ENCODE results near the gene SNRNP35.
"Not testable (repeated sequence)": the region's sequence is repeated elsewhere in the genome, so short reads cannot be mapped to it uniquely, and the experiment has no call there.

Gene SNRNP35

DNA sequence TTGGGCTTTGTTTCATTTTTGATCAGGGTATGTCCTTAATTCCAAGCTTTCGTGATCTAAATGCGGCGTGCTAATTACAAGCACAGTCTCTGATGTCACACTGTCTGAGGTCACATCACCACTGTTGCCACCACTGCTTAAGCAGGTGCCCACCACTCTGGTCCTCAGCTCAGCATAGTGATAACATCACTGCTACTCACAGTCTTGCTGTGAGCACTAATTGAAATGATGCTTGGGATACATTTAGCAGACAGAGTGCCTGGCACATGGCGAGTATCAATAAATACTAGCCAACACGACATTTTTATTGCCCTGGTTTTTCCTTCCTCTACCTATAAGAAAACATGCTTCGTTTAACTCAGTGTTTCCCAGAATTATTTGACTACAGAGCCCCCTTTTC is 29.3 kb upstream of the SNRNP35 start:
- DNase-seq = no peak
- Histone ChIP-seq H3K36me3 (replicated peaks) (peaks cover 3% of the 10 kb centered on the region), H3K27me3 (replicated peaks) (no peaks in the 10 kb centered on the region), H3K27ac (no peak overlapping the region), H3K4me3 (ENCODE audit: low read depth, low read length) (no peak overlapping the region)
- in situ Hi-C loops (cut with HindIII; ENCODE audit: low pct_ligation_motif_present, low sequenced_read_pairs) = no loop called here
- TF ChIP-seq, protein P1, sequence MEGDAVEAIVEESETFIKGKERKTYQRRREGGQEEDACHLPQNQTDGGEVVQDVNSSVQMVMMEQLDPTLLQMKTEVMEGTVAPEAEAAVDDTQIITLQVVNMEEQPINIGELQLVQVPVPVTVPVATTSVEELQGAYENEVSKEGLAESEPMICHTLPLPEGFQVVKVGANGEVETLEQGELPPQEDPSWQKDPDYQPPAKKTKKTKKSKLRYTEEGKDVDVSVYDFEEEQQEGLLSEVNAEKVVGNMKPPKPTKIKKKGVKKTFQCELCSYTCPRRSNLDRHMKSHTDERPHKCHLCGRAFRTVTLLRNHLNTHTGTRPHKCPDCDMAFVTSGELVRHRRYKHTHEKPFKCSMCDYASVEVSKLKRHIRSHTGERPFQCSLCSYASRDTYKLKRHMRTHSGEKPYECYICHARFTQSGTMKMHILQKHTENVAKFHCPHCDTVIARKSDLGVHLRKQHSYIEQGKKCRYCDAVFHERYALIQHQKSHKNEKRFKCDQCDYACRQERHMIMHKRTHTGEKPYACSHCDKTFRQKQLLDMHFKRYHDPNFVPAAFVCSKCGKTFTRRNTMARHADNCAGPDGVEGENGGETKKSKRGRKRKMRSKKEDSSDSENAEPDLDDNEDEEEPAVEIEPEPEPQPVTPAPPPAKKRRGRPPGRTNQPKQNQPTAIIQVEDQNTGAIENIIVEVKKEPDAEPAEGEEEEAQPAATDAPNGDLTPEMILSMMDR (IDR thresholded peaks at IDR 0.05; ENCODE audit: low read depth, low read length, missing control alignments) = no peak

DNA sequence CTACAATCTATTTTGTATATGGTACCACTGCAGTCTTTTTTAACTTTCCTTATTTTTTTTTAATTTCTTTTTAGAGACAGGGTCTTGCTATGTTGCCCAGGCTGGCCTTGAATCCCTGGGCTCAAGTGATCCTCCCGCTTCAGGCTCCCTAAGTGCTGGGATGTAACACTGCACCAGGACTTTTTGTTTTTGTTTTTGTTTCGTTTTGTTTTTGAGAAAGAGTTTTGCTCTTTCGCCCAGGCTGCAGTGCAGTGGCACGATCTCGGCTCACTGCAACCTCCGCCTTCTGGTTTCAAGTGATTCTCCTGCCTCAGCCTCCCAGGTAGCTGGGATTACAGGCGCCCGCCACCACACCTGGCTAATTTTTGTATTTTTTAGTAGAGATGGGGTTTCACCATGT is 28.8 kb upstream of the SNRNP35 start:
- H3K27ac ChIP-seq; H3K4me3 ChIP-seq (ENCODE audit: low read depth, low read length); H3K36me3 ChIP-seq (replicated peaks); in situ Hi-C loops (cut with HindIII; ENCODE audit: low pct_ligation_motif_present, low sequenced_read_pairs); DNase-seq; H3K27me3 ChIP-seq (replicated peaks): not testable (repeated sequence)

DNA sequence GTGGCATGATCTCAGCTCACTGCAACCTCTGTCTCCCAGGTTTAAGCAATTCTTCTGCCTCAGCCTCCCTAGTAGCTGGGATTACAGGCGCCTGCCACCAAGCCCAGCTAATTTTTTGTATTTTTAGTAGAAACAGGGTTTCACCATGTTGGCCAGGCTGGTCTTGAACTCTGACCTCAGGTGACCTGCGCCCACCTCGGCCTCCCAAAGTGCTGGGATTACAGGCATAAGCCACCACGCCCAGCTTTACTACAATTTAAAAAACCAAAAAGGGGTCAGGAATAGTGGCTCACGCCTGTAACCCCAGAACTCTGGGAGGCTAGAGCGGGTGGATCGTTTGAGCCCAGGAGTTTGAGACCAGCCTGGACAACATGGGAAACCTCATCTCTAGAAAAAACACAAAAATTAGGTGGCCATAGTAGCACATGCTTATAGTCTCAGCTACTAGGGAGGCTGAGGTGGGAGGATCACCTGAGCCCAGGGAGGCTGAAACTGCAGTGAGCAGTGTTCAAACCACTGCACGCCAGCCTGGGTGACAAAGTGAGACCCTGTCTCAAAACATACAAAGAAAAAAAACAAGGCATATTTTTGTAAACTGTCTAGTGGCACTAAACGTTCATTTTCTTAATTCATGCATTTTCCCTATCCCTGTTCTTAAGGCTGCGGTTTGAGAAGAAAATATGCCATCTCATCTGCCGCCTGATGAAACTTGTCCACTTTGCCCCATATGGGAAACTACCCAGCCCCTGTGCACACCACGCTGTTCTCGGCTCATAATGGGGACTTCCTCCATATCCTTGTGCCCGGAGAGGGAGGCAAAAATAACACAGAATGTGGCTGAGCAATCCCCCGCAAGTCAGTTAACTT is 25.8 kb upstream of the SNRNP35 start:
- H3K27ac ChIP-seq; DNase-seq; H3K4me3 ChIP-seq (ENCODE audit: low read depth, low read length); in situ Hi-C loops (cut with HindIII; ENCODE audit: low pct_ligation_motif_present, low sequenced_read_pairs); H3K27me3 ChIP-seq (replicated peaks); H3K36me3 ChIP-seq (replicated peaks): not testable (repeated sequence)

DNA sequence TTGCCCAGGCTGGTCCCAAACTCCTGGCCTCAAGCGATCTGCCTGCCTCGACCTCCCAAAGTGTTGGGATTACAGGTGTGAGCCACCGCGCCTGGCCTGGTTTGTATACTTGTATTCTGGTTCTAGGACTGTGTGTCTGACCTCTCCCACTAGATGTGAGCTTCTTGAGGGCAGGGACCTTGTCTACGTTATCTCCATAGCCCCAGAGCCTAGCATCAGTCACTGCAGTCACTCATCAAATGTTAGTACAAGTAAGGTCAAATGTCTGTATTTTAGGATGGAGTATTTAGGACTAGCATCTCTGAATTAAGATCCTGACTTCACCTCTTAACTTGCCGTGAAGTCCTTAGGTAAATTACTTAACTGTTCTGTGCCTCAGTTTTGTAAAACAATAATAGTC is 24.3 kb upstream of the SNRNP35 start:
- H3K27ac ChIP-seq = no peak overlapping the region
- no peak overlapping the region for H3K4me3 ChIP-seq (ENCODE audit: low read depth, low read length)
- in situ Hi-C loops (cut with HindIII; ENCODE audit: low pct_ligation_motif_present, low sequenced_read_pairs) = no loop called here
- H3K36me3 ChIP-seq (replicated peaks) = no peaks in the 10 kb centered on the region
- DNase-seq = no peak
- no peaks in the 10 kb centered on the region for H3K27me3 ChIP-seq (replicated peaks)
- TF ChIP-seq, protein P1 (IDR thresholded peaks at IDR 0.05; ENCODE audit: low read depth, low read length, missing control alignments) = no peak

DNA sequence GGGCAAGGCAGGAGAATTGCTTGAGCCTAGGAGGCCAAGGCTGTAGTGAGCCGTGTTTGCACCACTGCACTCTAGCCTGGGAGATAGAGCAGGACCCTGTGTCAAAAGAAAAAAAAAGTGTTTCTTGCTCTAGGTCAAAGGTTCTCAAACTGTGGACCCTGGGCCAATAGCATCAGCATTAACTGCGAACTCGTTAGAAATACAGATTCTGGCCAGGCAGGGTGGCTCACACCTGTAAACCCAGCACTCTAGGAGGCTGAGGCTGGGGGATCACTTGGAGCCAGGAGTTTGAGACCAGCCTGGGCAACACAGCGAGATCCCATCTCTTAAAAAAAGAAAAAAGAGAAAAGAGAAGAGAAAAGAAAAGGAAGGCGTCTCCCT is 22.3 kb upstream of the SNRNP35 start:
- no peak for DNase-seq
- Histone ChIP-seq H3K36me3 (replicated peaks) (no peaks in the 10 kb centered on the region), H3K4me3 (ENCODE audit: low read depth, low read length) (peak overlapping the region; percentile 81), H3K27me3 (replicated peaks) (no peaks in the 10 kb centered on the region), H3K27ac (no peak overlapping the region)
- TF ChIP-seq, protein P1 (IDR thresholded peaks at IDR 0.05; ENCODE audit: low read depth, low read length, missing control alignments) = no peak
- in situ Hi-C loops (cut with HindIII; ENCODE audit: low pct_ligation_motif_present, low sequenced_read_pairs) = no loop called here

DNA sequence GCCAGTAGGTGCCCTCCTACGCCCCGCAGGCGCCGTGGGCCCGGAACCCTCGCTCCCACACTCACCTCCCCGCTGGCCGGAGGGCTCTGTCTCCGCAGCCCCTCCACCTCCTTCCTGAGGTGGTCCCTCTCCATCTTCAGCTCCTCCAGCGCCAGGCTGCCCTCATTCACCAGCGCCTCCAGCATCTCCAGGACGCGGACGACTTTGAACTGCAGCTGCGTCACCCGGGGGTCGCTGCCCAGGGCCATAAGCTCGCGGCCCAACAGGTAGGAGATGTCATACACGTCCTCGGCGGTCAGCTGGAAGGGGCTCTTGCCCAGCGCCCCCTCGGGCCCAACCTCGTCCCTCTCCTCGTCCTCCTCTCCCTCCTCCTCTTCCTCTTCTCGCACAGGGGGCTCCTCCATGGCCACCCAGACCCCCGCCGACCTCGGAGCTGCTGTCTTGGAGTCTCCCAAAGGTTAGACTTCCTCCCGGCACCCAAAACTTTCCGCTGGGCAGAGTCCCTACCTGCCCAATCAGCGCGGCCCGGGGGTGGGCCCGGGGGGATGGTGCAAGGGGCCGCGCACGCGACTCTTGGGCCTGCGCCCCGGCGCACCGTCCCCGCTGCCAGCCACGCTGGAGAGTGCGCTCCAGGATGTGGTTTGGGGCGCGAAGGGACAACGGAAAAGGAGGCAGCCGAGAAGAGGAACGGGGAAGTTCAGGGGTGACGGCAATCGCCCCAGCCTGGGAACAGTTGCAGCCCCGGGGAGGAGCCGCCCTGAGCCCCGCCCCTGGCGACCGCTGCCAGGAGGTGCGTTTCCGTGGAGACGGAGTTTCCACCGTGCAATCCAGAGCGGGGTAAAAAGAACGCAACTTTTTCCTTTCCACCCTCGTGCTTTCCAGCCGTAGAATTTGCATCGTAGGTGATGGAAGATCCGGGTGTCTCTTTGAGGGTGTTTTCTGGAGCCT is 21.6 kb upstream of the SNRNP35 start, which contains the start of gene RILPL2:
Gene RILPL2 (minus strand): TSS at position 668 of the 948 bp plus-strand sequence. CDS start 264 bp downstream, at position 404.
- TF ChIP-seq, protein P1 (IDR thresholded peaks at IDR 0.05; ENCODE audit: low read depth, low read length, missing control alignments) = peak; percentile 1

More for the DNA sequence above, 21.6 kb upstream of the SNRNP35 start, which contains the start of gene RILPL2:
- H3K4me3 ChIP-seq (ENCODE audit: low read depth, low read length) = peak within 1 kb of the TSS; percentile 81
- peak within 1 kb of the TSS; percentile 56 for H3K27ac ChIP-seq
- H3K27me3 ChIP-seq (replicated peaks) = no peaks in the 10 kb centered on the region
- peak; percentile 77 for DNase-seq
- no peaks in the 10 kb centered on the region for H3K36me3 ChIP-seq (replicated peaks)
- in situ Hi-C loops (cut with HindIII; ENCODE audit: low pct_ligation_motif_present, low sequenced_read_pairs) = no loop called here
